ENCODE measurements around the gene PHF2. TPM values are rescaled to one million over a fixed set of nuclear protein-coding genes. Genes with fewer than 3 reads are reported as not detected.
"Not testable (repeated sequence)": the region's sequence is repeated elsewhere in the genome, so short reads cannot be mapped to it uniquely, and the experiment has no call there.

The PHF2 gene
- total RNA-seq, 2 donors from 2014 or later, result 14.9 to 19.5 TPM

- no peak for DNase-seq (ENCODE audit: low spot score)
- Mint-ChIP-seq H3K27ac (no peak overlapping the region), H3K9me3 (no peaks in the 10 kb centered on the region), H3K4me3 (no peak overlapping the region), H3K27me3 (no peaks in the 10 kb centered on the region), H3K36me3 (no peaks in the 10 kb centered on the region), H3K4me1 (ENCODE audit: low read depth in 2 of 2) (peaks cover 0 to 3% of the 10 kb centered on the region in 2 donors)
- ATAC-seq, result no peak
Observed at GRCh38 chr9:93664549-93665120, 88.3 kb downstream of the PHF2 start.

- peak; percentile 48 for DNase-seq (ENCODE audit: low spot score)
- Mint-ChIP-seq H3K4me1 (ENCODE audit: low read depth in 2 of 2) (peaks cover 0 to 8% of the 10 kb centered on the region in 2 donors), H3K4me3 (no peak overlapping the region)
Observed at GRCh38 chr9:93665128-93665636, 88.8 kb downstream of the PHF2 start.

GRCh38 chr9:93665637-93666438 is 89.5 kb downstream of the PHF2 start:
- DNase-seq (ENCODE audit: low spot score) (peak; percentile 58), ATAC-seq (no peak)
- no peaks in the 10 kb centered on the region for H3K9me3 Mint-ChIP-seq
- H3K27ac Mint-ChIP-seq, result no peak overlapping the region
- H3K4me3 Mint-ChIP-seq, result no peak overlapping the region
- no peaks in the 10 kb centered on the region for H3K27me3 Mint-ChIP-seq
- H3K4me1 Mint-ChIP-seq (ENCODE audit: low read depth in 2 of 2), result peaks cover 0 to 12% of the 10 kb centered on the region in 2 donors
- H3K36me3 Mint-ChIP-seq, result no peaks in the 10 kb centered on the region

More at GRCh38 chr9:93665128-93665636, 88.8 kb downstream of the PHF2 start:
- Mint-ChIP-seq H3K27me3 (no peaks in the 10 kb centered on the region), H3K27ac (no peak overlapping the region), H3K9me3 (no peaks in the 10 kb centered on the region), H3K36me3 (no peaks in the 10 kb centered on the region)
- ATAC-seq, result no peak

GRCh38 chr9:93666439-93666784 is 90.0 kb downstream of the PHF2 start:
- not testable (repeated sequence) for H3K36me3 Mint-ChIP-seq; H3K27ac Mint-ChIP-seq; DNase-seq (ENCODE audit: low spot score); H3K4me3 Mint-ChIP-seq; H3K9me3 Mint-ChIP-seq; H3K27me3 Mint-ChIP-seq; ATAC-seq
- peaks cover 0 to 16% of the 10 kb centered on the region in 2 donors for H3K4me1 Mint-ChIP-seq (ENCODE audit: low read depth in 2 of 2)

- H3K36me3 Mint-ChIP-seq, result no peaks in the 10 kb centered on the region
- peaks cover 0 to 16% of the 10 kb centered on the region in 2 donors for H3K4me1 Mint-ChIP-seq (ENCODE audit: low read depth in 2 of 2)
- no peak overlapping the region for H3K4me3 Mint-ChIP-seq
- ATAC-seq, result no peak
- no peak overlapping the region for H3K27ac Mint-ChIP-seq
- no peaks in the 10 kb centered on the region for H3K9me3 Mint-ChIP-seq
- DNase-seq (ENCODE audit: low spot score), result peak; percentile 49
- no peaks in the 10 kb centered on the region for H3K27me3 Mint-ChIP-seq
Observed at GRCh38 chr9:93667006-93667405, 90.6 kb downstream of the PHF2 start.

GRCh38 chr9:93667627-93668026 is 91.2 kb downstream of the PHF2 start:
- H3K4me1 Mint-ChIP-seq (ENCODE audit: low read depth in 2 of 2), result peaks cover 0 to 16% of the 10 kb centered on the region in 2 donors
- DNase-seq (ENCODE audit: low spot score), result peak; percentile 34
- no peaks in the 10 kb centered on the region for H3K9me3 Mint-ChIP-seq
- no peaks in the 10 kb centered on the region for H3K27me3 Mint-ChIP-seq
- ATAC-seq, result no peak
- H3K27ac Mint-ChIP-seq, result no peak overlapping the region
- no peaks in the 10 kb centered on the region for H3K36me3 Mint-ChIP-seq
- no peak overlapping the region for H3K4me3 Mint-ChIP-seq

- Mint-ChIP-seq H3K27me3 (no peaks in the 10 kb centered on the region), H3K4me1 (ENCODE audit: low read depth in 2 of 2) (peaks cover 0 to 16% of the 10 kb centered on the region in 2 donors), H3K27ac (no peak overlapping the region), H3K4me3 (no peak overlapping the region), H3K9me3 (no peaks in the 10 kb centered on the region), H3K36me3 (no peaks in the 10 kb centered on the region)
- DNase-seq (ENCODE audit: low spot score) (peak; percentile 51), ATAC-seq (no peak)
Observed at GRCh38 chr9:93668261-93668871, 92.0 kb downstream of the PHF2 start.

- ATAC-seq, result peak in 1 of 2 donors; percentile 15
- no peaks in the 10 kb centered on the region for H3K27me3 Mint-ChIP-seq
Observed at GRCh38 chr9:93669116-93669957, 93.0 kb downstream of the PHF2 start.

GRCh38 chr9:93669958-93670207 is 93.5 kb downstream of the PHF2 start:
- Mint-ChIP-seq H3K27ac (no peak overlapping the region), H3K9me3 (no peaks in the 10 kb centered on the region), H3K36me3 (no peaks in the 10 kb centered on the region), H3K27me3 (no peaks in the 10 kb centered on the region), H3K4me1 (ENCODE audit: low read depth in 2 of 2) (peaks cover 0 to 16% of the 10 kb centered on the region in 2 donors), H3K4me3 (no peak overlapping the region)
- DNase-seq (ENCODE audit: low spot score) (peak; percentile 52), ATAC-seq (peak in 1 of 2 donors; percentile 1)

More at GRCh38 chr9:93669116-93669957, 93.0 kb downstream of the PHF2 start:
- H3K4me1 Mint-ChIP-seq (ENCODE audit: low read depth in 2 of 2), result peaks cover 0 to 16% of the 10 kb centered on the region in 2 donors
- no peaks in the 10 kb centered on the region for H3K36me3 Mint-ChIP-seq
- peak; percentile 59 for DNase-seq (ENCODE audit: low spot score)
- H3K9me3 Mint-ChIP-seq, result no peaks in the 10 kb centered on the region
- no peak overlapping the region for H3K27ac Mint-ChIP-seq
- no peak overlapping the region for H3K4me3 Mint-ChIP-seq

- ATAC-seq (peak; percentile 25 to 29), DNase-seq (ENCODE audit: low spot score) (peak; percentile 40)
- Mint-ChIP-seq H3K4me3 (no peak overlapping the region), H3K9me3 (no peaks in the 10 kb centered on the region), H3K36me3 (no peaks in the 10 kb centered on the region), H3K27ac (peak overlapping the region in 1 of 2 donors; percentile 75), H3K27me3 (no peaks in the 10 kb centered on the region), H3K4me1 (ENCODE audit: low read depth in 2 of 2) (peaks cover 0 to 16% of the 10 kb centered on the region in 2 donors)
Observed at GRCh38 chr9:93670208-93671019, 94.0 kb downstream of the PHF2 start.

GRCh38 chr9:93671020-93671338 is 94.6 kb downstream of the PHF2 start:
- no peaks in the 10 kb centered on the region for H3K36me3 Mint-ChIP-seq
- no peaks in the 10 kb centered on the region for H3K9me3 Mint-ChIP-seq
- peaks cover 0 to 16% of the 10 kb centered on the region in 2 donors for H3K4me1 Mint-ChIP-seq (ENCODE audit: low read depth in 2 of 2)
- peak overlapping the region in 1 of 2 donors; percentile 75 for H3K27ac Mint-ChIP-seq
- ATAC-seq (no peak), DNase-seq (ENCODE audit: low spot score) (no peak)
- no peaks in the 10 kb centered on the region for H3K27me3 Mint-ChIP-seq
- H3K4me3 Mint-ChIP-seq, result no peak overlapping the region

- not testable (repeated sequence) for ATAC-seq; H3K4me3 Mint-ChIP-seq; DNase-seq (ENCODE audit: low spot score); H3K9me3 Mint-ChIP-seq; H3K27ac Mint-ChIP-seq; H3K27me3 Mint-ChIP-seq; H3K36me3 Mint-ChIP-seq
- H3K4me1 Mint-ChIP-seq (ENCODE audit: low read depth in 2 of 2), result peaks cover 0 to 16% of the 10 kb centered on the region in 2 donors
Observed at GRCh38 chr9:93672330-93673020, 96.1 kb downstream of the PHF2 start.
